Activated gamma-delta T cell (primary cell): Measurements from ENCODE around the gene TXNDC11.

ENCODE experiments used
- DNase-seq: peaks from one replicate; lab custom pipeline; 2025; lab: John Stamatoyannopoulos, UW

TXNDC11 gene

DNA sequence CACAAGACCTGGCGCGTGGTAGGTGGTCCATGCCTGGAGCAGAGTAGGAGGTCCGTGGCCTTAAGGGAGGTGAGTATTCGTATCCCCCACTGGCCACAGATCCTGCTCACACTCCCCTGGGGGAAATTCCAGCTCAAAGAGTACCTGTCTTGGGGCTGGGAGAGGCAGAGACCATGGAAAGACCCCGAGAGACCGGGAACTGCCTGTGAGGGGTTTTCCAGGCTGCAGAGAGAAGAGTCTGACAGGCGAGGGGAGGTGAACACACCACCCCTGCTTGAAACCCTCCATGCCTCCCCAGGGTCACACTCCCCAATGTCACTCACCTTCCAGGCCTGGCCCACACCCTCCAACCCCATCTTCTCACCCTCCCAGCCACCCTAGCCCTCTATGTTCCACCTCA lies 87.0 kb downstream of the TXNDC11 start:
- no peak for DNase-seq

DNA sequence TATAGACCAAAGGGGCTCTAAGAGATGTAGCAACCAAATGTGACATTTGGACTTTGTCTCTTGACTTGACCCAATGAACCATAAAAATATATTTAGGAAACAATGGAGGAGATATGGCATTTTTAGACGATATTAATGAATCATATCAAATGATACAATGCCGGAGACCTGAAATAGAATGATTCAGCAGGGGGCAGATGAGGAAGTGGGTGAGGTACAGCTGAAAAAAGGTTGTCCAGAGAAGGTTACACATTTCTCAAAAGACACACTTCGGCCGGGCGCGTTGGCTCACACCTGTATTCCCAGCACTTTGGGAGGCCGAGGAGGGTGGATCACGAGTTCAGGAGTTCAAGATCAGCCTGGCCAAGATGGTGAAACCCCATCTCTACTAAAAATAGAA lies 90.9 kb downstream of the TXNDC11 start:
- DNase-seq, result no peak

GRCh38 chr16:11650641-11651591 lies 91.7 kb downstream of the TXNDC11 start:
- no peak for DNase-seq

DNA sequence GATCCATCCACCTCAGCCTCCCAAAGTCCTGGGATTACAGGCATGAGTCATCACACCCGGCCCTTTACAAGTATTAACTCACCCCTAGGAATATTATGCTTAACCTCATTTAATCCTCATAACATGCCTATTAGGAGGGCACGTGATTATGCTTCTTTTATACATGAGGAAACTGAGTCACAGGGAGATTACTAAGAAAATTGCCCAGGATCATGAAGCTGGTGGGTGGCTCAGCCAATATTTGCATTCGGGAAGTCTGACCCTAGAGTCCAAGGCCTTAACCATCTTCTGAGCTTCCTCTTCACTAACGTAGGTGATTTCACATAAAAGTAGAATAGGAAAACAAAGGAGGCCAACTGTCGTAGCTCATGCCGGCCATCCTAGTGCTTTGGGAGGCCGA lies 93.4 kb downstream of the TXNDC11 start:
- DNase-seq, result no peak

- no peak for DNase-seq
Observed at GRCh38 chr16:11642765-11643116, 99.9 kb downstream of the TXNDC11 start.

DNA sequence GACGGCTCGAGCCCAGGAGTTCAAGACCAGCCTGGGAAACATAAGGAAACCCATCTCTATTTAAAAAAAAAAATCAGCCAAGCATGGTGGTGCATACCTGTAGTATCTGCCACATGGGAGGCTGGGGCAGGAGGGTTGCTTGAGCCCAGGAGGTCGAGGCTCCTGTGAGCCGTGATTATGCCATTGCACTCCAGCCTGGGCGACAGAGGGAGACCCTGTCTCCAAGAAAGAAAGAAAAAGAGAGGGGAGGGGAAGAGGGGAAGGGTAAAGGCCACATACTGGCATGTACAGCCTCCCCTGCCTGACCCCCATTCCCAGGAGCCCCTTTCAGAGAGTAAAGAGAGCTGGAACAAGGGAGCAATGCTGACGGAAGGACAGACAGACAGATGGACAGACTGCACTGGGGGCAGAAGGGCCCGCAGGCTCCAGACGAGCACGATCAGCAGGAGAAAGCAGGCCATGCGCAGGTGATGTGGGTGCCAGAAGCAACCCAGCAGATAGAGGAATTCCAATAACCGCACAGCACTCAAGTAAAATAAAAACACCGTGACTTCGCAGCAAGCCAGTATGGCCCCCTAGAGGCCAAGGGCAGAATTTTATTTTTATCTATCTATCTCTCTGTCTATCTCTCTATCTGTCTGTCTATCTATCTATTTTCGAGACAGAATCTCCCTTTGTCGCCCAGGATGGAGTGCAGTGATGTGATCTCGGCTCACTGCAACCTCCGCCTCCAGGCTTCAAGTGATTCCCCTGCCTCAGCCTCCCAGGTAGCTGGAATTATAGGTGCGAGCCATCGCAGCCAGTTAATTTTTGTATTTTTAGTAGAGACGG lies 101.5 kb downstream of the TXNDC11 start:
- no peak for DNase-seq

GRCh38 chr16:11639925-11640899 lies 102.4 kb downstream of the TXNDC11 start:
- no peak for DNase-seq

GRCh38 chr16:11639008-11639562 lies 103.6 kb downstream of the TXNDC11 start:
- no peak for DNase-seq

GRCh38 chr16:11638140-11638539 lies 104.5 kb downstream of the TXNDC11 start:
- no peak for DNase-seq

DNA sequence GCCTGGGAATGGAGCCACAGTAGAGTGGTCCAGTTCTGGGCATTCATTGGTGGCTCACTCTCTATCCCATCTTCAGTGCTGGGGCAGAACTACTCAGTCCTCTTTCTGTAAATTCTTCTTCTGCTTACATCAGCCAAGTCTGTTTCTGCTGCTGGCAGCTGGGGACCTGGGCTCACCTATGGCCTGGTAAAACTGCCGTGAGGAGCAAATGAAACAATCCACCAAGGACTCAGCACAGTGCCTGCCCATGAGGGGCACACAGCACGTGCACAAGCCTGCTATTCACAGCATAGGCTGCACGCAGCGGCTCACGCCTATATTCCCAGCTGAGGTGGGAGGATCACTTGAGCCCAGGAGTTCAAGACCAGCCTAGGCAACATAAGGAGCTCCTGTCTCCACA lies 105.3 kb downstream of the TXNDC11 start:
- no peak for DNase-seq

GRCh38 chr16:11636172-11636721 lies 106.4 kb downstream of the TXNDC11 start:
- no peak for DNase-seq

DNA sequence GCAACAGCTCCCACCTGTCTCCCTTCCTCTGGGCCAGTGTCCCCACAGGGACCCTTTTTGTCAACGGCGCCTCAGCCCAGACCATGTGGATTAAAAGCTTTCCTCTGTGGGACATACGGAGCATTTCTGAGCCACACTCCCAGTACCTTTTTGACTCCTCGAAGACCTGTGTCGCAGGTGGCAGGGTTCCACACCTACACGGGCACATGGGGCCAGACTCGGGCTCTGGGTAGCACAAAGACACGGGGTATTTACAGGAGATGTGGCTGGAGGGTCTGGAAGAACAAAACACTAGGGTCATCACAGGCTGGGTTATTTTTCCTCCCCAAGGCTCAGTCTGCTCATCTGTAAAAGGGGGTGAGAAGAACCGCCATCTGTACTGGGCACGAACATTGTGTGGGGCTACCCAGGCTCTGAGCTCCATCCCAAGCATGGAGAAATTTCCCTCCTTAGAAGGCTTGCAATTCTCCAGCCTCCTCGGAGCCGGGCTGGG lies 106.9 kb downstream of the TXNDC11 start:
- no peak for DNase-seq

- no peak for DNase-seq
Observed at GRCh38 chr16:11635113-11635652, 107.5 kb downstream of the TXNDC11 start.

DNA sequence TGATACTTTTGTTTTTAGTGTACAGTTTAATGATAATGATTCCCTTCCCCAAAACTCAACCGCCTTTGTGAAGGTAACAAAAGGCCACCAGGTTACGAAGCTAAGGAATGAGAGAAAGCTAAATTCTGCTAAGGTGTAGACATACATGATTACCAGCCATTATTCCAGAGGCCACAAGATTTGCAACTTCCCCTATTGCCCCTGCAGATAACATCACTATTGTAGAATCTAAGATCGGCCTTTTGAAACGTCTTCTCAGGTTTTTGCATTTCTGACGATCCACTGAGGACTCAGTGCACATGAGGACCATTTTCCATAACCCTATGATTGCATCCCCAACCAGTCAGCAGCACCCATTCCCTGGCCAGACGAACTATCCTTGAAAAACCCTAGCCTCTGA lies 108.3 kb downstream of the TXNDC11 start:
- DNase-seq, result no peak

DNA sequence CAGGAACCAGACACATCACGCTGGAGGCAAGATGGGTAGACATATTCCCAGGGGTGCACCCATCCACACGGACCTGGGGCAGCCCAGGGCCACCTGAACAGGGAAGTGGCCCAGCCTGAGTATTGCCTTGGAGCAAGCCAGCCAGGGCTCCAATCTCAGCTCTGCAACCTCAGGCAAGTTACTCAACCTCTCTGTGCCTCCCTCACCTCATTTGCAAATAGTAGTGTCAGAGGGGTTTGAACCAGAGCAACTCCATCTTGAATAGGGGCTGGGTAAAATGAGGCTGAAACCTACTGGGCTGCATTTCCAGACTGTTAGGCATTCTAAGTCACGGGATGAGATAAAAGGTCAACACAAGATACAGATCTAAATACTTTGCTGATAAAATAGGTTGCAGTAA lies 109.5 kb downstream of the TXNDC11 start:
- DNase-seq, result no peak

DNA sequence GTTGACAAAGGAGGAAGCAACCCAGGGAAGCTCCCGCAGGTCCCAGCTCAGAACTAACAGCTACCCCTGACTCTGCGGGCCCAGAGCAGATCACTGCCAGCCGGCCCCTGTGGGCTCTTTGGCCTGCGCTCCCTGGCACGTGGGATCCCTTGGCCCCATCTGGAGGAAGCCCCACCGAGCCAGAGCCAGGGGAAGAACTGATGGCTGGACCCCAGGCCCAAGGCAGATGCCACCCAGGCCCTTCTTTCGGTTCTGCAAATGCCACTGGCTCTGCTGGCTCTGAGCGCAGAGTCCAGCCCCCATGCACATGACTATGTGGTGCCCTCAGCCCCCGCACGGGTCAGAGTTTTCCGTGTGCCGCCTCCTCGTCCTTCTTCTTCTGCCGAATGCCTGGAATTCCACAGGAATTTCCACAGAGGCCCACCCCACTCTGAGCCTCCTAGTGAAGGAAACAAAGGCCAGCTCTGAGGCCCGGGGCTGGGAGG lies 110.2 kb downstream of the TXNDC11 start:
- DNase-seq, result no peak

DNA sequence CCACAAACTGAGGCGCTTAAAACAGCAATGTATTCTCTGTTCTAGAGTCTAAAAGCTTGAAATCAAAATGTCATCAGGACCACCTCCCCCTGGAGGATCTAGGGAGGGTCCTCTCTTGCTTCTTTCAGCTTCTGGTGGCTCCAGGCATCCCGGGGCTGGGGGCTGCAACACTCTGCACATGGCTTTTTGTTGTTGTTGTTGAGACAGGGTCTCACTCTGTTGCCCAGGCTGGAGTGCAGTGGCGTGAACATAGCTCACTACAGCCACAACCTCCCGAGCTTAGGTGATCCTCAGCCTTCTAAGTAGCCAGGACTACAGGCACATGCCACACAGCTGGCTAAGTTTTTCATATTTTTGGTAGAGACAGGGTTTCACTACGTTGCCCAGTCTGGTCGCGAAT lies 111.4 kb downstream of the TXNDC11 start:
- DNase-seq, result no peak

- no peak for DNase-seq
Observed at GRCh38 chr16:11630768-11631056, 111.9 kb downstream of the TXNDC11 start.

DNA sequence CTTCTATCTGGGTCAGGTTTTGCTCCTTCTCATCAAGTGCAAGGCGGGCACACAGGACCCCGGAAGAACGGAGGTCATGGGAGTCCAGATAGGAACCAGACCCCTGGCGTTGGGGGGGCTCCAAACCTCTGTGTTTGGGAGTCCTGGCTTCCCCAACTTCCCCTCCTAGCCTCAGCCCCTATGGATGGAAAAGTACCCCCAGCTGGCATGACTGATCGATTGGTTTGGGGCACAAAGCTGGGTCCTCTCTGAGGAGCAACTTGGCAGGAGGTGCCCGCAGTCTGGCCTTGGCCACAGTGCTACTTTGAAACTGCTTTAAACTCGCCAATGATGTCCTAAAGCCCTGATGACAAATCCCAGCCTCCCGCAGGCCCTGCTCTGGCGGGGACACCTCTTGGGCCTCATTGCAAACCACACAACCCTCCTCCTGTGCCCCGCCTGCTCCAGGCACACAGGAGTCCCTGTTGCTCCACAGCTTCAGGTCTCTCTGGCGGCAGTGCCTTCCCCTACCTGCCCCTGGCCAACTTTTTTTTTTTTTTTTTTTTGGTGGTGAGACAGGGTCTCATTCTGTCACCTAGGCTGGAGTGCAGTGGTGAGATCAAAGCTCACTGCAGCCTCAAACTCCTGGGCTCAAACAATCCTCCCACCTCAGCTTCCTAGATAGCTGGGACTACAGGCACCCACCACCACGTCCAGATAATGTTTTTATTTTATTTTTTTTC lies 112.5 kb downstream of the TXNDC11 start:
- no peak for DNase-seq
